Fibroblast of skin of back (primary cell): ENCODE data around the gene KANSL1.
A peak's percentile ranks its signal among the peaks of the same experiment; 100 is the strongest.

Experiments used
- DNase-seq: peaks from one replicate; pipeline ENCODE4 v3.0.0-alpha.2; 2013

The KANSL1 gene

GRCh38 chr17:46074540-46074939, 118.7 kb downstream of the KANSL1 start:
- DNase-seq: no peak

GRCh38 chr17:46072998-46073397, 120.2 kb downstream of the KANSL1 start:
- DNase-seq: peak; percentile 94

- no peak for DNase-seq
Observed at GRCh38 chr17:46071796-46072195, 121.4 kb downstream of the KANSL1 start.

GRCh38 chr17:46064460-46064859, 128.8 kb downstream of the KANSL1 start:
- no peak for DNase-seq

GRCh38 chr17:46063241-46063640, 130.0 kb downstream of the KANSL1 start:
- peak; percentile 93 for DNase-seq

DNA sequence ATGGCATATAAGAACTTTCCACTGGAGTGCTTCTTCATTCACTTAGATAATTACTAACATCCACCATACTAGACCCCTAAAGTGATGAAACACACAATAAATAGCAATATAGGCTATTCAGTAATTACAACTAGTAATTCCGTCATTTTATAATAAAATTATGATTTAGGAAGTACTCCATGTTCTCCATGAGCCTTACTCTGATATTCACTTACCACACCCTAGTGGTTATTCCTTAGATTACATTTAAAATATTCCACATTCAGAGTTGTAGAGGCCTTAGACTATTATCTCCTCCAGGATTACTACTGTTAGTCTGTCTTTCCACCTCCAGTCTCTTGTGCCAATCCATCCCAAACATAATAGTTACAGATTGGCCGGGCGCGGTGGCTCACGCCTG, 131.8 kb downstream of the KANSL1 start:
- DNase-seq: peak; percentile 22

DNA sequence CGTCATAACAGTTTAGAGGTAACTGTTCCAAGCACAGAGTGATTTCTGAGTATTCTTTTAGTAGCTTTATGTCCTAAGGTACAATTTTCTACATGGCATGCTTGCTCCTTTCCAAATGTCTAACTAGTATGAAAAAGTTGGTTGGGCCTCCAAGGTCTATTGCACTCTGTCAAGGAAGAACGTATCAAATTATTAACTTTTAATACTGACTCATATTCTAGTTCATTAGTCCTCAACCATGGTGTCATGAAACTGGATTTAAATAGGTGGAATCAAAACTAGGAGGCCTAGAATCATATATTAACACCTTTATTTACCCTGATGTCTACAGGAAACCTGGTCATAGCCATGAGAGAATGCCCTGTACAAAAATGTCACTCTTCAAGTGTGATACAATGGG, 132.8 kb downstream of the KANSL1 start:
- DNase-seq: no peak

DNA sequence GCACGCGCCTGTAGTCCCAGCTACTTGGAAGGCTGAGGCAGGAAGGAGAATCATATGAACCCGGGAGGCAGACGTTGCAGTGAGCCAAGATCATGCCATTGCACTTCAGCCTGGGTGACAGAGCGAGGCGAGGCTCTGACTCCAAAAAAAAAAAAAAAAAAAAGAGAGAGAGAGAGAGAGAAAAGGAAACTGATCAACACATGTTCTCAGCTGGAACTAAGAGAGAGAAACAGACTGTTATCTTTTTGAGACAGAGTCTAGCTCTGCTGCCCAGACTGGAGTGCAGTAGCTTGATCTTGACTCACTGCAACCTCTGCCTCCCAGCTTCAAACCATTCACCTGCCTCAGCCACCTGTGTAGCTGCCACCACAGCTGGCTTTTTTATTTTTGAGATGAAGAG, 133.7 kb downstream of the KANSL1 start:
- DNase-seq: no peak

GRCh38 chr17:46057366-46057765, 135.9 kb downstream of the KANSL1 start:
- DNase-seq: no peak

- DNase-seq: peak; percentile 64
Observed at GRCh38 chr17:46056800-46057304, 136.4 kb downstream of the KANSL1 start.

DNA sequence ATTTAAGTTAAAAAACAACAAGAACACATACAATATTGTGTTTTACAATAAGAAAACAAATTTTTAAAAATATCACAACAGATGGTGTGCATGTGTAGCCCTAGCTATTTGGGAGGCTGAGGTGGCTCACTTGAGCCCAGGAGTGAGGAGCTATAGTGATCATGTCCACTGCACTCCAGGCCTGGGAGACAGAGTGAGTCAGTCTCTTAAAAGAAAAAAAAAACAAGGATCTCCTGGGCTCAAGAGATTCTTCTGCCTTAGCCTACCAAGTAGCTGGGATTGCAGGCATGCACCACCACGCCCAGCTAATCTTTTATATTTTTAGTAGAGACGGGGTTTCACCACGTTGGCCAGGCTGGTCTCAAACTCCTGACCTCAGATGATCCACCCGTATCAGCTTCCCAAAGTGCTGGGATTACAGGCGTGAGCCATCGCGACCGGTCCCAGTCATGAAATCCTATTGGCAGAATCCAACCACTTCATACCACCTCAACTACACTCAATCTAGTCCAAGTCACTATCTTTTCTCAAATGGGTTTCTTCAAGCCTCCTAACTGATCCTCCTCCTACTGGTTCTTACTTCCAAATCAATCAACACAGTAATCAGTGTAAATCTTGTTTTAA, 139.2 kb downstream of the KANSL1 start:
- DNase-seq: peak; percentile 74

- no peak for DNase-seq
Observed at GRCh38 chr17:46049656-46050055, 143.6 kb downstream of the KANSL1 start.

GRCh38 chr17:46047856-46048255, 145.4 kb downstream of the KANSL1 start:
- DNase-seq: no peak

DNA sequence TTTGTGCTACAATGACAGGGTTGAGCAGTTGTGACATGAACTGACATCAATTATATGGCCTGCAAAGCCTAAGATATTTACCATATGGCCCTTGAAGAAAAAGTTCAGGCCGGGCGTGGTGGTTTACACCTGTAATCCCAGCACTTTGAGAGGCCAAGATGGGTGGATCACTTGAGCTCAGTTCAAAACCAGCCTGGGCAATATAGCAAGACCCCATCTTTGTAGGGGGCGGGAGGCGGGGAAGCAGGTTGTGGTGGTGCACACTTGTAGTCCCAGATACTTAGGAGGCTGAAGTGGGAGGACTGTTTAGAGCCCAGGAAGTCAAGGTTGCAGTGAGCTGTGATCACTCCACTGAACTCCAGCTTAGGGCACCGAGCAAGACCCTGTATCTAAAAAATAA, 145.8 kb downstream of the KANSL1 start:
- no peak for DNase-seq

- no peak for DNase-seq
Observed at GRCh38 chr17:46046957-46047356, 146.3 kb downstream of the KANSL1 start.

- no peak for DNase-seq
Observed at GRCh38 chr17:46045639-46046038, 147.6 kb downstream of the KANSL1 start.

DNA sequence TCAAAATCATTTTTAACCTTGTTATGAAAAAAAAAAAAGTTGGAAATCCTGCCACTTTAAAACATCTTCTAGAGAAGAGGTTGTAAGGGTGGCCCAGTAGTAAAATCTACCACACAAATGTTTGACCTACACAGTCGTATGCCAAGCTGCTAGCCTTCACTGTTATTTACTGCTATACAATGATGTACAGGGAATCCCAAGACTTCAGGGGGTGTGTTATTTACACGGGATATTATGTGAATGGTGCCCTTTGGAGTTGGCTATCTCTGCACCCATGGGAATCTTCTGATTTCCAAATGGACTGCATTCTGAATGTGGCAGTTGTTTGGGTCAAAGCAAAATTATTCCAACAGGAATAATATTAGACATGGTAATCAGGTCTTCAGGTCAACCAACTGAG, 148.2 kb downstream of the KANSL1 start:
- no peak for DNase-seq

GRCh38 chr17:46044286-46044928, 148.8 kb downstream of the KANSL1 start:
- peak; percentile 84 for DNase-seq

GRCh38 chr17:46043606-46044005, 149.6 kb downstream of the KANSL1 start:
- DNase-seq: no peak

DNA sequence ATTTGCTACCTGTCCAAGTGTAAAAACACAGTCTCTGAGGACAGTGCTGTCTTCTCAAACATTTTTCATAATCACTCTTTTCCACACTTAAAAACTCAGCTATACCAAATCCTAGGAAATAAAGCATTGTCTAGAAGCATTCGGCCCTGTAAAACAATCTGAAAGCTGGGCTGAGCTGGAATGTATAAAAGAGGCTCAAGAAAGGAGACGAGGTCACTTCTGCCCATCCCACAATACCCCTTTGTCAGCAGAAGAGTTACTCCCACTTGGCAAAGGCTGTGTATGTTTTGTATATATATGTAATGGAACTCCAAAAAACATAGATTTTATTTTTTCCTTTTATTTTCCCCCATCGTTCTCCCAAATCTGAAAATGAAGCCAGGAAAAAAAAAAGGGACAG, 150.3 kb downstream of the KANSL1 start:
- no peak for DNase-seq

GRCh38 chr17:46042246-46042645, 151.0 kb downstream of the KANSL1 start:
- DNase-seq: no peak

GRCh38 chr17:46039592-46040186, 153.5 kb downstream of the KANSL1 start:
- DNase-seq: no peak

DNA sequence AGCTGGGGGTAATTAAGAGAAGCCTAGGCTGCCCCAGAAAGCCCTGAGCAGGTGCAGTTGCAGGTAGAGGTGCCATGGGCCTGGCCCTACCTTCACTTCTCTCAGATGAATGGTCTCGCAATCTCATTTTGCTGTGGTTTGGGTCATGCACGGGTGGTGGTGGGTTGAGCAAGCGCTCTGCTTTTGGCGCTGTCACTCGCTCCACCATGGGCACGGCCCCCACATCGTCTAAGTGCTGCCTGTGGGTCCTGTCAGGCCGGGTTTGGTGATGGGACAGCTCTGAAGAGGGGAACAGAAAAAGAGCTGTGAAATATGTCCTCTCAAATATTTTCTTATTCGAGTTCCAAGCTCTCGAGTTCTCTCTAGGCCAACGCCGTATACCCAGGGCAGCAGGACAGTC, 154.3 kb downstream of the KANSL1 start:
- no peak for DNase-seq

GRCh38 chr17:46038414-46038813, 154.8 kb downstream of the KANSL1 start:
- DNase-seq: no peak
